DMS114 treated with DMSO at 0.1 percent for 48 hours (cell line): Measurements from ENCODE around the gene COQ4.

Experiments
- DNase-seq: peaks from one replicate; lab custom pipeline; 2025; ENCODE audit not compliant: unreplicated experiment; lab: John Stamatoyannopoulos, UW

COQ4 gene

GRCh38 chr9:128340691-128341434 is 18.2 kb downstream of the COQ4 start:
- no peak for DNase-seq

DNA sequence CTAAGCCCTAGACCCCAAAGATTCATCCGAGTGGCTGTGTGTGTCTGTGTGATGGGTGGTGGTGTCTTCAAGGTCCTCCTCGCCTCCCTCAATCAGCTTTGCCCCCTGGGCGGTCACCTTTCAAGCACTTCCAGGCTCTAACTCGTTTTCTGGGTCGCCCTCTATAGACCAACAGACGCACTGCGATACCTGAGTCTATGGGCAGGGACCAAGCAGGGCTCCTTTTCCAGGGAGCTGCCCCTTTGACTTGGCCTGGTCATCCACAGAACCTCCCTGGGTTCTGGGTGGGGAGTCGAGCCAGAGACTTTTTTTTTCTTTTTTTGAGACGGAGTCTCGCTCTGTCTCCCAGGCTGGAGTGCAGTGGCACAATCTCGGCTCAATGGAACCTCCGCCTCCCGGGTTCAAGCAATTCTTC is 18.8 kb downstream of the COQ4 start:
- peak; percentile 35 for DNase-seq

DNA sequence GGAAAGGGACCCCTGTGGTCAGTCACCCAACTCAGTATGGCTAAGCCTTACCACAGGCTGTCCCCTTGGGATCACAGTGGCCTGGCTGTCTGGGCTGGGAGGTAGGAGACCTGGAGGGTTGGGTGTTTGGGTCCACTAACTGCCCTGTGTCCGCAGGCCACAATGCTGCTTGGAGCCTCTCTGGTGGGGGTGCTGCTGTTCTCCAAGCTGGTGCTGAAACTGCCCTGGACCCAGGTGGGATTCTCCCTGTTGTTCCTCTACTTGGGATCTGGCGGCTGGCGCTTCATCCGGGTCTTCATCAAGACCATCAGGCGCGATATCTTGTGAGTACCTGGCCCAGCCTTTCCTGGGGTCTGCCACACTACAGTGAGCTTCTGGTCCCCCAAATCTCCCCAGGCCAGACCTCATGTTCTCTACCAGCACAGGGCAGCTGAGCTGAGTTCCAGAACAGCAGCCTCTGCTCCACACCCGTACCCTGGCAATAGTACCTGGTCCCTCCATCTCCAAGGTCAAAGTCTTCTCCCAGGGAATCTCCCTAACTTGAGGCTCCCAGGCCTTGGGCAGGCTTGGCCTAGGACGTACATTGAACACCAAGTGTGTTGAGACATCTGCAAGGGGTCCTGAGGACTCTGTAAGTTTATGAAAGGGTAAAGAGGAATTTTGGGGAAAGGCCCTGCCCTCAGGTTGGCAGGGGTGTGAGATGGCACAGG is 20.5 kb downstream of the COQ4 start:
- DNase-seq, result no peak

DNA sequence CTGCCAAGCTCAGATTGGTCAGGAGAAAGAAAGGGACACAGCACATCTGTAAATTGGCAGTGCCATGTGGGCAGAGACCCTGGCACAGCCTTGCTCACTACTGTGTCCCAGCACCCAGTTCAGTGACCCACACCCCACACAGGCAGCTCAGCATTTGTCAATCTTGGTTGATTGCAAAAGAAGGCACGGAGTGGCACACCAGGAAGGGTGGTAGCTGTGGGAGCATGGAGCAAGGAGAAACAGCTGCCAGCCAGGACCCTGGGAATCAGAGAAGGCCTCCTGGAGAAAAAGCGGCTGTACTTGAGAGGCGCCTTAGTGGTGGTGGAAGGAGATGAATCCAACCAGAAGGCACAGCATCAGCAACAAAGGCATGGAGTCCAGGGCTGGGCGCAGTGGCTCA is 21.2 kb downstream of the COQ4 start:
- no peak for DNase-seq

DNA sequence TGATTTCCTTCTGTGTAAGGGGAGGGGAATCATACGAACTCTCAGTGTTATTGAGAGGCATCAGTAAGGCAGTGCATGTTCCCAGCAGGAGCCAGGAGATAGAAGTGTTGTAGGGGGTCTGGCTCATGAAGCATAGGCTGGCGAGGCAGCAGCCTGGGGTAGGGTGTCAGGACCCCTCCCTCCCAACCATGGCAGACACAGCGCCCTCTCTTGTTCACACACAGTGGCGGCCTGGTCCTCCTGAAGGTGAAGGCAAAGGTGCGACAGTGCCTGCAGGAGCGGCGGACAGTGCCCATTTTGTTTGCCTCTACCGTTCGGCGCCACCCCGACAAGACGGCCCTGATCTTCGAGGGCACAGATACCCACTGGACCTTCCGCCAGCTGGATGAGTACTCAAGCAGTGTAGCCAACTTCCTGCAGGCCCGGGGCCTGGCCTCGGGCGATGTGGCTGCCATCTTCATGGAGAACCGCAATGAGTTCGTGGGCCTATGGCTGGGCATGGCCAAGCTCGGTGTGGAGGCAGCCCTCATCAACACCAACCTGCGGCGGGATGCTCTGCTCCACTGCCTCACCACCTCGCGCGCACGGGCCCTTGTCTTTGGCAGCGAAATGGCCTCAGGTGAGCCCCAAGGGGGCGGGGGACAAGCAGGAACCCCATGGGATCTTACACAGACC is 22.4 kb downstream of the COQ4 start:
- no peak for DNase-seq

- DNase-seq, result no peak
Observed at GRCh38 chr9:128349125-128349524, 26.5 kb downstream of the COQ4 start.

DNA sequence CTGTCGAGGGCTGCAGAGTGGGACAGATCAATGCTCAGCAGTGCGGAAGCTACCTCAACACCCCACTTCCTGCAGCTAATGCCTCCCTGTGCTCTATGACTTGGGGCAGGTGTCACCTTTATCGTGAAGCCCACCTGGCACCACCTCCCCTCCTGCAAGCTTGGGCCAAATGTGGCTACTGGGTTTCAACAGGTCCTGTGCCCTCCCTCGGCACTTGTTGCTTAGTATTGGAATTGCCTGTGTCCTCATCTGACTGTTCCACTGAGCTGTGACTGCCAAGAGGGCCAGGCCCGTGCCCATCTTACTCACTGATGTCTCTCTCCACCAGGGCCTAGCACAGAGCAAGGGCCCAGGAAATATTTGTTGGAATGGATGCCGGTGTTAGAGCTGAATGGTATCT is 27.1 kb downstream of the COQ4 start:
- DNase-seq, result no peak

DNA sequence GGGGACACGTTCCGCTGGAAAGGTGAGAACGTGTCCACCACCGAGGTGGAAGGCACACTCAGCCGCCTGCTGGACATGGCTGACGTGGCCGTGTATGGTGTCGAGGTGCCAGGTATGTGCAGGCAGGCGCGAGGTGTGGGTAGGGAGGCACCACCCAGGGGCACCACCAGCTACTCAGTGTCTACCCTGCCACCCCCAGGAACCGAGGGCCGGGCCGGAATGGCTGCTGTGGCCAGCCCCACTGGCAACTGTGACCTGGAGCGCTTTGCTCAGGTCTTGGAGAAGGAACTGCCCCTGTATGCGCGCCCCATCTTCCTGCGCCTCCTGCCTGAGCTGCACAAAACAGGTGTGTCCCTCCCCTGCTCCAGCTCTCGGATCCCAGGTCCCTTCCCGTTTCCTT is 32.8 kb downstream of the COQ4 start:
- DNase-seq, result no peak

DNA sequence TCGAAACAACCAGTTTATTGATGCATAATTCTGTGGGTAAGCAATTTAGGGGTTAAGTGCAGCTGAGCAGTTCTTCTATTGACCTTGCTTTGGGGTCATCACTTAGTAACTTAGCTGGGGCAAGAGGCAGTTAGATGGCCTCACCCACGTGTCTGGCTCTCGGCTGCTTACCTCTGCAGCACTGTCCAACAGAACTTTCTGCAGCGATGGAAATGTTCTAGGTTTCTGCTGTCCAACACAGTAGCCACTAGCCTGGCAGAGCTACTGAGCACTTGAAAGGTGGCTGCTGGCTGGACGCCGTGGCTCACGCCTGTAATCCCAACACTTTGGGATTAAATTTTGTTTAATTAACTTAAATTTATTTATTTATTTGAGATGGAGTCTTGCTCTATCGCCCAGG is 35.5 kb downstream of the COQ4 start:
- DNase-seq, result no peak

DNA sequence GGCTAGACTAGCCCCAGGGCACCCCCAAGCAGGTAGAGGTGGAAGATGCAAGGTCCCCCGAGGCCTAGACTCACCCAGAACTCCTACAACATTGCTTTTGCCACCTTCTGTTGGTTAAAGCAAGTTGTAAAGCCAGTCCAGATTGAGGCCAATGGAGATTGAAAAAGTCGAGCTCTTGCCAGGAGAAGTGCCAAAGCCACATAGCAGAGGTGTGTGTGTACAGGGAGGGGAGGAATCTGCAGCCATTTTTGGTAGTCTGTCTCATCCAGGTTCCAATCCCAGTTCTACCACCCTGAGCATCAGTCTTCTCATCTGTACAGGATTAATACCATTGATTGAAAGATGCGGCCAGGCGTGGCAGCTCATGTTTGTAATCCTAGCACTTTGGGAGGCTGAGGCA is 36.2 kb downstream of the COQ4 start:
- DNase-seq, result no peak

GRCh38 chr9:128360826-128361225 is 38.2 kb downstream of the COQ4 start:
- no peak for DNase-seq

DNA sequence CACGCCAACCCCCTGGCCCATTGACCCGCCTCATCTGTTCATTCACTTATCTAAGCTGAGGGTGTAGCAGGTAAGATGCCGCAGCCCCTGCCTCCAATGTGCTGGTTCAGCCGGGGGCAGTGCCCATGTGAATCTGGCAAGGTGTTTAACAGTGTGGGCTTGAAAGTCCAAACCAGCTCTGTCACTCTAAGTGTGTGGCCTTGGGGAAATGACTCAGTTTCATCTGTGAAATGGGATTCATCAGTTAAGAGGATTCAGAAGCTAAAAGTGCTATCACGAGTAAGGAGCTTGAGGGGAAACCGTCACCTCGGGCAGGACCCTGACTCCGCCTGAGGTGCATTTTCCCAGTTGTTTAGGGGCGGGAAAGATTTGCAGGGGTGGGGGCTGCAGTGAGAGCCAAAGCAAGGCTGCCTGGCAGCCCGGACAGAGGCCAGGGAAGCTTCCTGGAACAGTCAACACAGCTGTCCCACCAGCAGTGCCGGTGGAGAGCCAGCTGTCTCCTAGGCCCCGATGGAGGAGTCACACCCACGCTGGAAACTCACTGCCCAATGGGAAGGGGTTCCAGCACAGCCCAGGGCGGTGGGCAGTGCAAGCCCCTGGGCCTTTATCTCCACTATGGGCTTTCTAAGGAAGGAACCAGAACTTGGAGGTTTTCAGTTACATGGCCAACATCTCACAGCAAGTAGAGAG is 38.8 kb downstream of the COQ4 start:
- DNase-seq, result no peak

- DNase-seq, result peak; percentile 63
Observed at GRCh38 chr9:128361986-128362646, 39.5 kb downstream of the COQ4 start.

DNA sequence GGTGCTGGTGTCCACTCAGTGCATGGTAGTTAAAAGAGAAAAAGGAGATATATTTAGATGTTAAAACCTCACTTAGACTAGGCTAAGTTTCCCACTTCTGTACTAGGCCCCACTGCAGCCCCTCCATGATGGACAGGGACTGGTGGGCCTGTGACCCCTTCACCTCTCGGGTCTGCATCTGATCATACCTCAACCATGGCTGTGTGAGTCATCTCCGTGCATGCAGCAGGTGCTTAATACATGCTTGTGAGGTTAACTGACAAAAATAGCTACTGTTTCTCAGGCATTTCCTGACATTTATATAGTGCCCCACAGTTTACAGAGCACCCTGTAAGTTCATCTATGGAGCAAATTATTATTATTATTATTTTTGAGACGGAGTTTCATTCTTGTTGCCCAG is 40.1 kb downstream of the COQ4 start:
- no peak for DNase-seq

DNA sequence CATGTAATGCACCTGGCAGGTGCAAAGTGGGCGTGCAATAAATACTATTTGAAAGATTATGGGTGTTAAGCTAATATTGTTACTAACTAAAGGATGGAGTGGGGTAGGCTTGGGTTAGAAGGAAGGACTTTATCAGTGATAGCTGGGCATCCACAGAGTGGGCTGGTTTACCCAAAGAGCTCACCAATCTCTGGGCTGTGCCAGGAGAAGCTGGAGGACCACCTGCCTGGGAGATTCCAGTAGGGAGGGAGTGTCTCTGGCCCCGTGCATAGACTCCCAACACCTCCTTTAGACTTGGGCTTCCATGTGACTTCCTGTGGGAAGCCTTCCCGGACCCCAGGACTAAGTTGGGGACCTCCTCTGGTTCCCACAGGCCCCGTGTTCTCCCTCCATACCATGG is 42.9 kb downstream of the COQ4 start:
- no peak for DNase-seq

DNA sequence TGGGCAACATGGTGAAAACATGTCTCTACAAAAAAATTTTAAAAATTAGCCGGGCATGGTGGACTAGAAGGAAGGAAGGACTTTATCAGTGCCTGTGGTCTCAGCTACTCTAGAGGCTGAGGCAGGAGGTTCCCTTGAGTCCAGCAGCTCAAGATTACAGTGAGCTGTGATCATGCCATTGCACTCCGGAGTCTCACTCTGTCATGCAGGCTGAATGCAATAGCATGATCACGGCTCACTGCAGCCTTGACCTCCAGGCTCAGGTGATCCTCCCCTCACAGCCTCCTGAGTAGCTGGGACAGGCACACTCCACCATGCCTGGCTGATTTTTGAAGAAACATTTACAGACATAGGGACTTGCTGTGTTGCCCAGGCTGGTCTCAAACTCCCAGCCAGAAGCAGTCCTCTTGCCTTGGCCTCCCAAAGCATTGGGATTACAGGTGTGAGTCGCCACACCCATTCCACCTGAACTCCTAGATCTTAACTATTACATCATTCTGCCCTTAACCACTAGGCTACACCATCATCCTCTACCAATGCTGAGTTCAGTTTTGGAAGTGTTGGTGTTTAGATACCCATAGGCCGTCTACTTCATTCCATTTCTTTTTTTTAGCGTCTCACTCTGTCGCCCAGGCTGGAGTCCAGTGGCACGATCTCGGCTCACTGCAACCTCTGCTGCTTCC is 46.5 kb downstream of the COQ4 start:
- no peak for DNase-seq

DNA sequence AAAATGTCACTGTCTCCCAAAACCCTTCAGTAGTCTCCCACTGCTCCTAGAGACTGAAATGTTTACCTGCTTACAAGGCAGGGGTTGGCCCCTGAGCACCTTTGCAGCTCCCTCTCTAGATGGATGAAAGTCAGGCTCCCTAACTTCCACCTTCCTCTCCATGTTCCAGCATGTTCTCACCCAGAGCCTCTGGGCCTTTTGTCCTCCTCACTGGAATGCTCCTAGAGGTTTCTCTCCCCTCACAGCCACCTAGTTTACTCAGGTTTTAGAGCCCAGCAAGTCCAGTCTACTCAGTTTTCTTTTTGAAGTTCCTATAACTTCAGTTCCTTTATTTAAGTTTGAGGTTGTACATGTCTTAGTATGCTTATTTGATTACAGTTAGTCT is 47.7 kb downstream of the COQ4 start:
- no peak for DNase-seq

DNA sequence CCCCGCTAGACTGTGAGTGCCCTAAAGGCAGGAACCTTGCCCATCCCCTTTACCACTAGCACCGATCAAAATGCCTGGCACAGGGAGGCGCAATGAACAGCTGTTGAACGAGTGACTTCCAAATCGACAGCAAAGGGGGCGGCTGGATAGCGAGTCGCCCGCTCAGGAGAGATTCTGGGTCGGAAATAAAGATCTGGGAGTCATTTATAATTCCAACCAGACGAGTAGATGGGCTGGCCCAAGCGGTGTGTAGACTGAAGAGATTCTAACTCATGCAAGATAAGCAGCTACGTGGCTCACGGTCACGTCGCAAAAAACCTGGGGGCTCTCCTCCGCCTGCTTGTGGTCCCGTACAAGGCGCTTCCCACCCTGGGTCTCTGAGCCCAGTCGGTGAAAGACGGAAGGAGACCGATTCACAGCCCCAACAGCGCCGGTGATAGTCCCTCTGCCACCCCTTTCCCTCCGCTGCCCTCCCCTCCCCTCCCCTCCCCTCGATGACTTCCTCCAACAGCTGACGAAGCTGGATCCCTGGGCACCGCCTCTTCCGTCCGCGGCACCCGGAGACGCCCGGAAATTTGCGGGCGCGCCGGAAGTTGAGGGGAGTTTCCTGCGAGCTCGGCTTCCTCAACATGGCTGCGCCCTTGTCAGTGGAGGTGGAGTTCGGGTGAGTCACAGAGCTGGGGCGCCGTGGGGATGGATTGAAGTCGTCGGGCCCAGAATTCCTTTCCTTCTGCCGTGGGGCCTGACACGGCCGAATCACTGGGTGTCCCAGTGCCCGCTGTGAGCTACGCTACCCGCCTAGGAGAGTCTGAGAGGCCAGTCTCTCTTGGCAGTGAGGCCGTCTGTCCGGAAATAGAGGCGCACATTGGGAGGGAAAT is 48.4 kb downstream of the COQ4 start, which contains the start of gene URM1:
URM1 (plus strand) TSS at position 623 of the 878 bp plus-strand sequence; CDS start at position 630, 7 bp downstream.
- peak; percentile 88 for DNase-seq

GRCh38 chr9:128371630-128372117 is 49.0 kb downstream of the COQ4 start:
- no peak for DNase-seq
